ENCODE measurements around the gene VIL1.
A peak's percentile ranks its signal among the peaks of the same experiment; 100 is the strongest.

VIL1 gene

DNA sequence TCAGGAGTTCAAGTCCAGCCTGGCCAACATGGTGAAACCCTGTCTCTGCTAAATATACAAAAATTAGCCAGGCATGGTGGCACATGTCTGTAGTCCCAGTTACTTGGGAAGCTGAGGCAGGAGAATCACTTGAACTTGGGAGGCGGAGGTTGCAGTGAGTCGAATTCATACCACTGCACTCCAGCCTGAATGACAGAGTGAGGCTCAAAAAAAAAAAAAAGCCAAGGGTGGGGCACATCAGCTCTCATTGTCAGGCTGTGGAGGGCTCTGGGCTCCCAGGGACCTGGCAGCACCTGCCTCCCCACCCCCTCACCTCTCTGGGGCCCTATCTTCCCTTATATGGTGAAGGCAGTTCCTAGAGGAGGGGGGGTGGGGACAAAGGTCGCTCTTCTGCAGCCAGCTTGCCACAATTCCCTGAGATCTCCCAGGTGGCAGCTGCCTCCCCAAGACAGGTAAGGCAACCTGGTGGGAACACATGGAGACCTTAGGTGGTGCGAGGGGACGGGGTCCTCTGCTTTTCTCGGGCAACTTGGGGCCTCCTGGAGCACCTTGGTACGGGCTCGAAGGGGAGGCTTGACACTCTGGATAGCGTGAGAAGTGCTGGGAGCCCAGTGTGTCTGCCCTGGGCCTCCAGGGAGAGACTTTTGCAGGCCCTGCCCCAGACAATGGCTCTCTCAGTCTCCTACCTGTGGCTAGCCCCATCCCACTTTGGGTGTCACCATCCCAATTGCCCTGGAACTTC, at the start of gene VIL1:
VIL1 (plus strand) TSS at position 407 of the 742 bp plus-strand sequence. CDS start 4,656 bp downstream, outside the sequence.
- intact Hi-C loops (cut with DNase I): loop anchor here (10.0 kb wide), 1 partner anchor 426 kb away; no protein-coding TSS in a partner anchor

GRCh38 chr2:218369330-218369729, 49.6 kb upstream of the VIL1 start:
- intact Hi-C loops (cut with DNase I): no loop called here
- DNase-seq: no peak

More for the DNA sequence above, at the start of gene VIL1:
- DNase-seq: no peak

- DNase-seq: peak in 21 of 42 donors; percentile 17 to 81 (median 41)
- intact Hi-C loops (cut with DNase I): no loop called here
These were observed 48.4 kb upstream of the VIL1 start for GRCh38 chr2:218370410-218371063.

- no peak for DNase-seq
These were observed 47.0 kb upstream of the VIL1 start for GRCh38 chr2:218371983-218372350.

DNA sequence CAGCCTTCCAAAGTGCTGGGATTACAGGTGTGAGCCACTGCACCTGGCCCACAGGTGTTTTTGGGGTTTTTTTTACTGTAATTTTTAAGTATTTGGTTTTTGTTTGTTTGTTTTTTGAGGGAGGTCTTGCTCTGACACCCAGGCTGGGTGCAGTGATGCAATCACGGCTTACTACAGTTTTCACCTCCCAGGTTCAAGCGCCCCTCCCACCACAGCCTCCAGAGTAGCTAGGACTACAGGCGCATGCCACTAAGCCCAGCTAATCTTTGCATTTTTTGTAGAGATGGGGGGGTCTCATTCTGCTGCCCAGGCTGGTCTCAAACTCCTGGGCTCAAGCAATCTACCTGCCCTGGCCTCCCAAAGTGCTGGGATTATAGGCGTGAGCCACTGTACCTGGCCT, 44.1 kb upstream of the VIL1 start:
- intact Hi-C loops (cut with DNase I): no loop called here
- no peak for DNase-seq

More at GRCh38 chr2:218371983-218372350, 47.0 kb upstream of the VIL1 start:
- intact Hi-C loops (cut with DNase I): no loop called here

- intact Hi-C loops (cut with DNase I): no loop called here
- no peak for DNase-seq
These were observed 43.7 kb upstream of the VIL1 start for GRCh38 chr2:218375212-218375611.

DNA sequence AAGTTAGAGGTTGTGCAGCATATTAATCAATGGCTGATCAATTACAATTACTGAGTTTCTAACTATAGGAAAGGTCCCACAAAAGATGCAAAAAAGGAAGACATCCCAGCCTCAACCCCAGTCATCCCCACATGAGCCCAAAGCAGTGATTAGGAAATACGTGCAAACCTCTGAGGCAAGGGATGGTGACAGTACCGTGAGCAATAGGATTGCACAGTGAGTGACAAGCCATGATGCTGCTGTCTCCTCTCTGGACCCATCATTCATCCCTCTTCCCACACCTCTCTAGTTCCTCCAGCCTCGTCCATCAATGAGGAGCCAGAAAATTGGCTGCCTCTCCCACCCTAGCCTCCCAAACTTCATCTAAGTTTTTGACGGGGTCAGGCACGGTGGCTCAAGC, 40.9 kb upstream of the VIL1 start:
- intact Hi-C loops (cut with DNase I): no loop called here
- no peak for DNase-seq

DNA sequence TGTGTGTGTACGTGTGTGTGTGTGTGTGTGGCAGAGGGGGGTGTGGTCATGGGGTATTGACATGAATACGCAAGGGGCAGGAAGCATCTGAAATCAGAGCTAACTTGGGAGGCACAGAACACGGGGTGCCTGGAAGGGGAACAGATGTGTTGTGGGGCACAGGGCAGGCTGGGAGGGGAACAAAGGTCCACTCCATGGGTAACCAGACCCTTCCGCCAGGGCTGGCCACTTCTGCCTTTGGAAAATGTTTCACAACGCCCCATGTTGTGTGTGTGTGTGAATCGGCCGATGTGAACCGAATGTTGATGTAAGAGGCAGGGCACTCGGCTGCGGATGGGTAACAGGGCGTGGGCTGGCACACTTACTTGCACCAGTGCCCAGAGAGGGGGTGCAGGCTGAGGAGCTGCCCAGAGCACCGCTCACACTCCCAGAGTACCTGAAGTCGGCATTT, 37.0 kb upstream of the VIL1 start, which contains the start of gene SLC11A1:
SLC11A1 (plus strand) TSS at position 358 of the 451 bp plus-strand sequence. CDS start 96 bp downstream, outside the sequence.
- intact Hi-C loops (cut with DNase I): no loop called here
- DNase-seq: peak in 25 of 42 donors; percentile 32 to 82 (median 53)

DNA sequence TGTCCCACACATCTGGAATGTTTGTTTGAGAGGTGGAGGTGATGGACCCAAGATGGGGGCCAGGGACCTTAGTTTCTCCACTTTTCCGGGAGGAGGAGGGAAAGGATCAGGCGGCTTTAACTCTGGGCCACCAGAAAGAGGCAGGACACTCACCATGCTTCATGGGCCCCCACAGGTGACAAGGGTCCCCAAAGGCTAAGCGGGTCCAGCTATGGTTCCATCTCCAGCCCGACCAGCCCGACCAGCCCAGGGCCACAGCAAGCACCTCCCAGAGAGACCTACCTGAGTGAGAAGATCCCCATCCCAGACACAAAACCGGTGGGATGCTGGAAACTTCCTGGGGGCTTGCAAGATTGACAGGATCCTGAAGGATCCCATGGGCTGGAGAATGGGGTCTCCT, 36.1 kb upstream of the VIL1 start:
- DNase-seq: no peak
- intact Hi-C loops (cut with DNase I): no loop called here

GRCh38 chr2:218383892-218384519, 34.9 kb upstream of the VIL1 start:
- intact Hi-C loops (cut with DNase I): no loop called here

DNA sequence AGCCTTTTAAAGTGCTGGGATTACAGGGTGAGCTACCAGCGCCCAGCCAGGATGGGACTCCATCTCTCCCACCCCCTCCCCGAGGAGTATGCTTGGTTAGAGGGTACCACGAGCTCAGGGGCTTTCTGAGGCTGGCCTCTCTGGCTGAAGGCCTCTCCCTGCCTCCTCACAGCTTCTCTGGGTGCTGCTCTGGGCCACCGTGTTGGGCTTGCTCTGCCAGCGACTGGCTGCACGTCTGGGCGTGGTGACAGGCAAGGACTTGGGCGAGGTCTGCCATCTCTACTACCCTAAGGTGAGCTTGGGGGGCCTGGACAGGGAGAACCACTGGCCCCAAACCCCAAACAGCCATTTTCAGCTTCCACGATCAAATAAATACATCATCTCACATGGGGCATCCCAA, 33.9 kb upstream of the VIL1 start:
- DNase-seq: no peak
- intact Hi-C loops (cut with DNase I): no loop called here

More at GRCh38 chr2:218383892-218384519, 34.9 kb upstream of the VIL1 start:
- peak in 19 of 42 donors; percentile 37 to 81 (median 58) for DNase-seq

GRCh38 chr2:218386505-218387368, 32.2 kb upstream of the VIL1 start:
- intact Hi-C loops (cut with DNase I): no loop called here
- no peak for DNase-seq

DNA sequence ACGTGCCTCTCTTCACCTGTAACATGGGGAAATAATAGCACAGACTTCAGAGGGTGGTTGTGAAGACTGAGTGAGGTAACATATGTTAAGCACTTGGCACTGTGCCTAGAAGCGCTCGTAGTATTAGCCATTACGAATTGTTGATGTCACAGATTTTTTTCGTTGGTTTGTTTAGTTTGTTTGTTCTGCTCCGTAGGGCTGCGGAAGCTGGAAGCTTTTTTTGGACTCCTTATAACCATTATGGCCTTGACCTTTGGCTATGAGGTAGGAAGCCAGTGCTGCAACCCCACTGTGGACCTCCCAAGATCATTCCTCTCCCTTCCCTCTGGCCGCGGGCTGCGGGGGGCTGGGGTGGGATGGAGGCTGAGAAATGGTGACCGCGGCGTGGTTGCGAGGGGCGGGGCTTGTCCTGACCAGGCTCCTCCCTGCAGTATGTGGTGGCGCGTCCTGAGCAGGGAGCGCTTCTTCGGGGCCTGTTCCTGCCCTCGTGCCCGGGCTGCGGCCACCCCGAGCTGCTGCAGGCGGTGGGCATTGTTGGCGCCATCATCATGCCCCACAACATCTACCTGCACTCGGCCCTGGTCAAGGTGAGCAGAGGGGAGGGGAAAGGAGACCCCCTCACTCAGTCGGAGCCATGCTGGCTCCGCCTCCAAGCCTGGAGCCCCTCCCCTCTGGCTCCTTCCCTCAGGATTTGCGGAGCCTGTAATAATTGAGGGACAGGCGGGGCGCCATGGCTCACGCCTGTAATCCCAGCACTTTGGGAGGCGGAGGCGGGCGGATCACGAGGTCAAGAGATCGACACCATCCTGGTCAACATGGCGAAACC, 31.3 kb upstream of the VIL1 start:
- peak in 1 of 42 donors; percentile 21 for DNase-seq
- intact Hi-C loops (cut with DNase I): no loop called here

GRCh38 chr2:218389333-218390150, 29.4 kb upstream of the VIL1 start:
- intact Hi-C loops (cut with DNase I): no loop called here

GRCh38 chr2:218391202-218391601, 27.7 kb upstream of the VIL1 start:
- intact Hi-C loops (cut with DNase I): no loop called here
- DNase-seq: no peak

More at GRCh38 chr2:218389333-218390150, 29.4 kb upstream of the VIL1 start:
- DNase-seq: no peak

DNA sequence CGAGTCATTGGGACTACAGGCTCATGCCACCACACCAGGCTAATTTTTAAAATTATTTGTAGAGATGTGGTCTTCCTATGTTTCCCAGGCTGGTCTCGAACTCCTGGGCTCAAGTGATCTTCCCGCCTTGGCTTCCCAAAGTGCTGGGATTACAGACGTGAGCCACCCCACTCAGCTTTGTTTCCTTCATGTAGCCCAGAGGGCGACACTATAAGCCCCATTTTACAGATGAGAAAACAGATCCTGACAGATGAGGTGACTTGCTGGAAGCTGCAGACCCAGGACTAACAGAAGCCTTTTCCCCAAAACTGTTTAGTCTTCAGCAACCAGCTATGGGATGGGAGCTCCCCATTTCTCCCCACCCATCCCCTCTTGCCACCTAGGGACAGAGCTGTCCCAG, 26.5 kb upstream of the VIL1 start:
- intact Hi-C loops (cut with DNase I): no loop called here
- no peak for DNase-seq

- intact Hi-C loops (cut with DNase I): no loop called here
- no peak for DNase-seq
These were observed 25.9 kb upstream of the VIL1 start for GRCh38 chr2:218392891-218393462.

All from head of caudate nucleus (tissue), 42 donors.